ENCODE data around the gene ANKS1B. TPM values are rescaled to one million over a fixed set of nuclear protein-coding genes. Genes with fewer than 3 reads are reported as not detected.
"Not testable (repeated sequence)": the region's sequence is repeated elsewhere in the genome, so short reads cannot be mapped to it uniquely, and the experiment has no call there.

Gene ANKS1B
- total RNA-seq, 1 experiment from 2014 or later = 4.1 TPM

DNA sequence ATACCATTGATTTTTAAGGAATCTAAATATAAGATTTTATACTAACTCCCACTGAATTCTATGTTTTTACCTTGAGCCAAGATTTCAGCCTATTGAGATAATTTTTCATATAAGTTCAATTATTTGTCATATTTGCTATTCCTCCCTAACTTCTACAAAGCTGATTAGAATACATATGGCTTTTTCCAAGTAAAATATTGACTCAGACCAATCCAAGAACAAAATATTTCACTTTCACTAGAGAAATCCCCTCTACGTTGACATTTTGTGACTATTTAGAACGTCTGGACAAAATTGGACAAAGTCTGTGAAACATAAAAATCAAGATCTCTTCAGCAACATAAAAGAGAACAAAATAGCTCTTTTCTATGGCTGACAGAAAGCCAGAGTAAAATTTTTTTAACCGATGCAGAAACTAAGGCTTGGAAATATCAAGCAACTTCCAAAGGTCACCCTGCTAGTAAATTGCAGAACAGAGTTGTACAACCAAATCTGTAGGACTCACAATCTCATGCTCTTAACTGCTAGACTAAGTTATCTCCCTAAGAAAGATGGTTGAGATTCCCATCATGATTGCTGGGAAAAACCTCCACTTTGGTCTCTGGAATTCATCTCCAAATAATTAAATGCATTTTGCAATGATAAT lies 219.1 kb downstream of the ANKS1B start:
- DNase-seq (ENCODE audit: low read depth) = no peak

DNA sequence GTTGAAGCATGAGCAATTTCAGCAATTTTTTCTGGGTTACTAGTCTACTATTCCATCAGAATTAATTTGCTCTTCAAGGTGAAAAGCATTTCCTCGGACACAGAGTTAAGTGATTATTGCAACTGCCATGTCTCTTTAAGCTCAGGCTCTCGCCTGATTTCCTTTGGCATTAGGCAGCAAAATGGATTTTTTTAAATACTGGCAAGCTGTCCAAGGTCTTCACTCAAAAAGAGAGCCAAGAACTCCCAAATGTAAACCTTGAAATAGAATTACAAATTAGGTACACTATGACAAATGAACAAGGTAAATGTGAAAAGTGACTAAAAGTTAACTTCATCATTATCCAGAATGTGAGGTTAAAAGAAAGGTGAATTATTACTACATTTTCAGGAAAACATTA lies 225.3 kb downstream of the ANKS1B start:
- no peak for DNase-seq (ENCODE audit: low read depth)

DNA sequence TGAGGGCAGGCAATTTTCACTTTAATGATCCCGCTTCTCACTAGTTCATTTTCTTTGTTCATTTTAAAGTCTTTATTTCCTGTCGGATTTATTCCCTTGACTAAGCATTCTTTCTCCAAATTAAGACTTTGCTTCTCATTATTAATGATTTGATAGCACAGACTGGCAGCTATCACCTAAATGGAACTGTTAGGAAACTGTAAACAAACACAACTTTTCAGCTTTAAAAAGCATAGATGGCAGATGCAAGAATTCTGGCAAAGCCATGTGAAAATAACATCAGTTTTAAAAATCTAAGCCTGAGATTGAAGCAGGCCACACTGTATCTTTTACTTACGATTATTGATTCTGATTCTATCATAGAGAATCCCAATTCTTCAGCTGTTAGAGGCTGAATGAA lies 225.7 kb downstream of the ANKS1B start:
- DNase-seq (ENCODE audit: low read depth) = no peak

DNA sequence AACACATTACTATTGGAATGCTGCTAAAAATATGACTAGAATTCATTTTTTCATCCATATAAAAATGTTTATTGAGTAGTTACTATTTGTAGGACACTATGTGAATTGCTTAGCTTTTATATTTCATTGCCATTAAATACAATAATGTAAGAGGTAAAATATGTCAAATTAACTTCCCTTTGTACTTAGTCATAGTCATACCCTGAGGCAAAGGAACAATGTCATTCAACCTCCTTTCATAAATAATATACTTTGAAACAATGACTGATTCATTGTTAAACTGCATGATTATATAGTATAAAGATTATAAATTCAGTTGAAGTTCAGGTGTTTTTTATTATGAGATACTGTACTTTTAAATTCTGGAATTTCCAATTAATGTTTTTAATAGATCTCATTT lies 232.0 kb downstream of the ANKS1B start:
- peak; percentile 58 for DNase-seq (ENCODE audit: low read depth)

DNA sequence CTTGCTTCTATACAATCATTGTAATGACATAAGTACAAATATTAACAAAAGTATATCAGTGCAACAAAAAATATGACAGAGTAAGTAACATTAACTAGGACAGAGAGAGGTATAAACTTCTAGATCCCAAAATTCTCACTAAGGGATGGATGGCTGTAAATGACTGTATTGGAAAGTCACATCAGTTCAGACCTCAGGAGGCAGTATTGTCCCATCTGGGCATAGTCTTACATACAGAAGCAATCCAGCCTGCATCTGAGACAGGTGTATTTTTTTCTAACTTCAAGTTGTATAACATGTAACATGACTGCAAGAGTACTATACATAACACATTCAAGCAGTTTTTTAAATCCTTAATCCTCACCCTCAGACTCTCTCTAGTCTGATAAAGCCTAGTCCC lies 238.2 kb downstream of the ANKS1B start:
- peak; percentile 8 for DNase-seq (ENCODE audit: low read depth)

DNA sequence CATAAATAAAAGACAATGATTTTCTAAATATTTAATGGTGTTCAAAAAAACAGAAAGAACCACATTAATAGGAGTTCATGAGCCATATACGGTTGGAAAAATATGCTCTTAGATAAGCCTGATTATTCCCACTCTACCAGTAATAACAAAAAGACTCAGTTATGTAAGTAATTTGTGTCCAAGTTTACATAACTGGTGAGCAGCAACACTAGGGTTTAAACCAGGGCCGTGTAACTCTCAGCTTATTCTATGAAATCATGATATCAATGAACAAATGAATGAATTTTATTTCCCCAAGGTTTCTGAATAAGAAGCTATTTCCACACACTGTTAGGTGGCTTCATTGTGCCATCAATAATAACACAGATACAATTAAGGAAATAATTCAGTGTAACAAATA lies 238.8 kb downstream of the ANKS1B start:
- no peak for DNase-seq (ENCODE audit: low read depth)

DNA sequence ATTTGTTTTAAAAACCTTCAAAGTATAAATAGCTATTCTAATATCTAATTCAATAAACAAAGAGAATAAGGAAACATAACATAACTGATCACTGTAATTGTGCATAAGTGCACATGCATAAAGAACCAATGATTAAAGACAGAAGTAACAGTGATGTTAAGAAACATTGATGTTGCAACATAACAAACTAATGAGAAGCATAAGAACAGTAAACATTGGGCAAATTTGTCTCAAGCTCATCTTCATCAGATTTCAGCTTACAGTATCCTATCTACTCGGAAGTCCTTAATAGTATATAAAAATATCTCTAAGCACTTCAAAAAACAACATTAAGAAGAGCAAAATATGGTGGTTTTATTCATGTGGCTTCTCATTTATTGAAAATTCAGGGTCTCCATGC lies 239.6 kb downstream of the ANKS1B start:
- DNase-seq (ENCODE audit: low read depth) = no peak

DNA sequence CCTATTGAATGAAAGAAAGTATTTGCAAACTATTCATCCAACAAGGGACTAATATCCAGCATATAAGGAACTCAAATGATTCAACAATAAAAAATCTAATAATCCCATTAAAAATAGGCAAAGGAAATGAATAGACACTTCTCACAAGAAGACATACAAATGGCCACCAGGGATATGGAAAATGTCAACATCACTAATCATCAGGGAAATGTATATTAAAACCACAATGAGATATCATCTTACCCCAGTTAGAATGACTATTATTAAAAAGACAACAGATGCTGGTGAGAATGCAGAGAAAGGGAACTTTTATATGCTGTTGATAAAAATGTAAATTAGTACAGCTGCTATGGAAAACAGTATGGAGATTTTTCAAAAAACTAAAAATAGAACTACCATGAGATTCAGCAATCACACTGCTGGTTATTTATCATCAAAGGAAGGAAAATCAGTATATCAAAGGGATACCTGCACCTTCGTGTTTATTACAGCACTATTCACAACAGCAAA lies 247.9 kb downstream of the ANKS1B start:
- no peak for DNase-seq (ENCODE audit: low read depth)

DNA sequence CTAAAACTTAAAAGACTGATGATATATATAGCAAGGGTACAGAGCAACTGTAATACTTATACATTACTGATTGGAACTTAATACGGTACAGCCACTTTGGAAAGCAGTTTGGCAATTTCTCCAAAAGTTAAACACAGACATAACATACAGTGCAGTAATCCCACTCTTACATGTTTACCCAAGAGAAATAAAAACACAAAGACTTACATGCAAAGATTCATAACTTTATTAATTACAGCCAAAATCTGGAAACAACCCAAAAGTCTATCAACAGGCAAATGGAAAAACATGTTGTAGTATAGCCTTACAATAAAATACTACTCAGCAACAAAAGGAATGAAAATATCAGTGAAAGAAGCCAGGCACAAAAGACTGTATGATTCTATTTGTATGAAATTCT lies 252.6 kb downstream of the ANKS1B start:
- DNase-seq (ENCODE audit: low read depth) = no peak

DNA sequence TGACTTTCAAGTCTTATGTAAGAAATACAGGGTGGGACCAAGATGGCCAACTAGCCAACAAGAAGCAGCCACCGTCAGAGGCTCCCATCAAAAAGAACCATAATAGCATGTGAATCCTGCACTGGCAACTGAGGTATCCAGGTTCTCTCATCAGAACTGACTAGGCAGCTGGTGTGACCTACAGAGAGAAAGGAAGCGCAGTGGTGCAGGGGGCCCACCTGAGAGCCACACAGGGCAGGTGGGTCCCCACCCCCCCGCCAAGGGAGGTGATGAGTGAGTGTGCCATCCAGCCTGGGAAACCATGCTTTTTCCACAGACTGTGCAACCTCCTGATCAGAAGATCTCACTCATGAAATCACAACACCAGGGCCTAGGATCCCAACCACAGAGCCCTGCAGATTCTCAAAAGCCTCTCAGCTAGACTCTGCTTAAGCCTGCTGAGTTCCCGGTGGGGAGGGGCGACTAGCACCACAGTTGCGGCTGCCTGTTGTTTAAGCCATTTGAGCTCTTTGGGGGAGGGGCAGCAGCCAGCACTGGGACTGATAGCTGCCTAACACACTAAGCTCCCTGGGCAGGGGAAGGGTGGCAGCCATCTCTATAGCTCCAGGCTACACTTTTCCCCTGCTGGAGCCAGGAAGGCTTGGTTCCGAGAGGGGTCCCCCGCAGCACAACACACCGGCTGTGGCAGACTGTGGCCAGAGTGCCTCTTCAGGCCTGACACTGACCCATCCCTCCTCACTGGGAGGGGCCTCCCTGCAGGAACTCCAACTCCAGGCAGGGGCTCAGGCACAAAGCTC lies 261.8 kb downstream of the ANKS1B start:
- DNase-seq (ENCODE audit: low read depth) = no peak

DNA sequence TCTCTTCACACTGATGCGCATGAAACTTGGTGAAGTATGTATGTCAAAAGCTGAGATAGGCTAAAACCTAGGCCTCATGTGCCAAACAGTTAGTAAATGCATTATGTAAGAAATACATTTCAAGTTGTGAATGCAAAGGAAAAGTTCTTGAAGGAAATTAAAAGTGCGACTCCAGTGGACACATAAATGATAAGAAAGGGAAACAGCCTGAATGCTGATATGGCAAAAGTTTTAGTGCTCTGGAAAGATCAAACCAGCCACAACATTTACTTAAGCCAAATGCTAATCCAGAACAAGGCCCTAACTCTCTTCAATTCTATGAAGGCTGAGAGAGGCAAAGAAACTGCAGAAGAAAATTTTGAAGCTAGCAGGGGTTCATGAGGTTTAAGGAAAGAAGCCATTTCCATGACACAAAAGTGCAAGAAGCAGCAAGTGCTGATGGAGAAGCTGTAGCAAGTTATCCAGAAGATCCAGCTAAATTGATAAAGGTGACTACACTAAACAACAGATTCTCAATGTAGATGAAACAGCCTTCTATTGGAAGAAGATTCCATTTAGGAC lies 262.9 kb downstream of the ANKS1B start:
- DNase-seq (ENCODE audit: low read depth) = no peak

DNA sequence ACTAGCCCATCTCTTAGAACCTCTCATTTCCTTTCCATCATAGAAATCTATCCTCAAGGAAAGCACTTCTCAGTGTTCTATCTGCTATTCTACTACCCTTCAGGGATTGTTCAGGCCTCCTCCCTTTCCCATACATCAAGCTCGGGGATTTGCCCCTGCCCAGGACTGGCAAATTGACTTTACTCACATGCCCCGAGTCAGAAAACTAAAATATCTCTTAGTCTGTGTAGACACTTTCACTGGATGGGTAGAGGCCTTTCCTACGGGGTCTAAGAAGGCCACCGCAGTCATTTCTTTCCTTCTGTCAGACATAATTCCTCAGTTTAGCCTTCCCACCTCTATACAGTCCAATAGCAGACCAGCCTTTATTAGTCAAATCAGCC lies 264.7 kb downstream of the ANKS1B start:
- DNase-seq (ENCODE audit: low read depth) = not testable (repeated sequence)

DNA sequence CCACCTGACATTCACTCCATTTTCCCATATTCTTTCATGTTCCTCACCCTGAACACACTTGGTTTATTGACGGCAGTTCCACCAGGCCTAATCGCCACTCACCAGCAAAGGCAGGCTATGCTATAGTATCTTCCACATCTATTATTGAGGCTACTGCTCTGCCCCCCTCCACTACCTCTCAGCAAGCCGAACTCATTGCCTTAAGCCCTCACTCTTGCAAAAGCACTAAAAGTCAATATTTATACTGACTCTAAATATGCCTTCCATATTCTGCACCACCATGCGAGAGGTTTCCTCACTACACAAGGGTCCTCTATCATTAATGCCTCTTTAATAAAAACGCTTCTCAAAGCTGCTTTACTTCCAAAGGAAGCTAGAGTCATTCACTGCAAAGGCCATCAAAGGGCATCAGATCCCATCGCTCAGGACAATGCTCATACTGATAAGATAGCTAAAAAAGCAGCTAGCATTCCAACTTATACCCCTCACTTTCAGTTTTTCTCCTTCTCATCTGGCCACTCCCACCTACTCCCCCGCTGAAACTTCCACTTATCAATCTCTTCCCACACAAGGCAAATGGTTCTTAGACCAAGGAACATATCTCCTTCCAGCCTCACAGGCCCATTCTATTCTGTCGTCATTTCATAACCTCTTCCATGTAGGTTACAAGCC lies 265.2 kb downstream of the ANKS1B start:
- DNase-seq (ENCODE audit: low read depth) = not testable (repeated sequence)

DNA sequence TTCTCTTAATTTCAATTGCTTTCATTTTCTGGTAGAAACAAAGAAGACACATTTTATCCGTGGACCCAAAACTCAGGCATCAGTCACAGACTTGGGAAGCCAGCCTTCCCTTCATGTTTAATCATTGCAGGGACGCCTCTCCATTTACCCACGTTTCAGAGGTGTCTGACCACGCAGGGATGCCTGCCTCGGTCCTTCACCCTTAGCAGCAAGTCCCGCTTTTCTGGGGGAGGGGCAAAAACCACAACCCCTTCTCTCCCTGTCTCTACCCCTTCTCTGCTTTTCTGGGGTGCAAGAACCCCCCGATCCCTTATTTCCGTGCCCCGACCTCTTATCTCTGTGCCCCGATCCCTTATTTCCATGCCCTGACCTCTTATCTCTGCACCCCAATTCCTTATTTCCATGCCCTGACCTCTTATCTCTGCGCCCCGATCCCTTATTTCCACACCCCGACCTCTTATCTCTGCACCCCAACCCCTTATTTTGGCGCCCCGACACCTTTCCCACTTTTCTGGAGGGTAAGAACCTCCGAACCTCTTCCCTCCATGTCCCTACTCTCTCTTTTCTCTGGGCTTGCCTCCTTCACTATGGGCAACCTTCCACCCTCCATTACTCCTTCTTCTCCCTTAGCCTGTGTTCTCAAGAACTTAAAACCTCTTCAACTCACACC lies 268.8 kb downstream of the ANKS1B start:
- not testable (repeated sequence) for DNase-seq (ENCODE audit: low read depth)

DNA sequence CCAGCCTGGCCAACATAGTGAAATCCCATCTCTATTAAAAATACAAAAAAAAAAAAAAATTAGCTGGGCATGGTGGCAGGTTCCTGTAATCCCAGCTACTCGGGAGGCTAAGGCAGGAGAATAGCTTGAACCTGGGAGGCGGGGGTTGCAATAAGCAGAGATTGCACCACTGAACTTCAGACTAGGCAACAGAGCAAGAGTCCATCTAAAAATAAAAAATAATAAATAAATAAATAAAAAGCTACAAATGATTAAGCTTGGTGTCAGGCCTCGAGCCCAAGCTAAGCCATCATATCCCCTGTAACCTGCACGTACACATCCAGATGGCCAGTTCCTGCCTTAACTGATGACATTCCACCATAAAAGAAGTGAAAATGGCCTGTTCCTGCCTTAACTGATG lies 269.8 kb downstream of the ANKS1B start:
- not testable (repeated sequence) for DNase-seq (ENCODE audit: low read depth)

DNA sequence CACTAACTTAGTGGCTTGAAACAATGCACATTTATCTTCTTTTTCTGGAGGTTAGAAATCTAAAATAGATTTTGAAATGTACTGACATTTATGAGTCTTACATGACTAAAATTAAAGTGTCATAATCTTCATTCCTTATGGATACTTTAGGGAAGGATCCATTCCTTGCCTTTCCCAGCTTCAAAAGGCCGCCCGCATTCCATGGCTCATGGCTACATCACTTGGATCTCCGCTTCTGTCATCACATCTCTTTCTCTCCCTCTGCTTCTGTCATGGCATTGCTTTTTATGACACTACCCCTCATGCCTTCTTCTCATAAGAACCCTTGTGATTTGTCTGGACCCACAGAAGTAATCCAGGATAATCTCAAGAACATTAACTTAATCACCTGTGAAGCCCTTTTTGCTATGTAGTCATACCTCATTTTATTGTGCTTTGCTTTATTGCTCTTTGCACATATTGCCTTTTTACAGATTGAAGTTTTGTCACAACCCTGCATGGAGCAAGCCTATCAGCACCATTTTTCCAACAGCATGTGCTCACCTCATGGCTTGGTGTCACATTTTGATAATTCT lies 270.7 kb downstream of the ANKS1B start:
- DNase-seq (ENCODE audit: low read depth) = no peak

DNA sequence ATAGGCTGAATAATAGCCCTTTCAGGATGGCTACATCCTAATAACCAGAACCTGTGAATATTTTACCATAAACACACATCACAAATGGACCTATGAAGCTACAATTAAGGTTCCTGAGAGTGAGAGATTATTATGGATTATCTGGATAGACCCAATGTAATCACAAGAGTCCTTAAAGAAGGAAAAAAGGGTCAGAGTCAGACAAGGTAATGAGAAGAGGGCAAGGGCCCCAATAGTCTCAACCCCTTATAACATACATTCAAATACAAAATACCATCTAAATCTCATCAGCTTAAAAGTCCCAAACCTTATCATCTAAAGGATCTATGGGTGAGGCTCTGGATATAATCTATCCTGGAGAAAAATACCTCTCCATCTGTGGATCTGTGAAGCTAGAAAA lies 272.5 kb downstream of the ANKS1B start:
- DNase-seq (ENCODE audit: low read depth) = no peak

DNA sequence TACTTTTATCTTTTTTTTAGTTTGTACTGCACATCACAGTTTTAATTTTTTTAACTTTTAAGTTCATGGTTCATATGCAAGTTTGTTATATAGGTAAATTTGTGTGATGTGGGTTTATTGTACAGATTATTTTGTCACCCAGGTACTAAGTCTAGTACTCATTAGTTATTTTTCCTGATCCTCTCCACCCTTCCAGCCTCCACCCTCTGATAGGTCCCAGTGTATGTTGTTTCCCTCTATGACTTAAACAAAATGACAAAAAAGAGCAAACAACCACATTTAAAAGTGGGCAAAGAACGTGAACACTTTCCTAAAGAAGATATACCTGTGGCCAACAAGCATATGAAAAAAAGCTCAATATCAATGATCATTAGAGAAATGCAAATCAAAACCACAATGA lies 273.5 kb downstream of the ANKS1B start:
- no peak for DNase-seq (ENCODE audit: low read depth)

DNA sequence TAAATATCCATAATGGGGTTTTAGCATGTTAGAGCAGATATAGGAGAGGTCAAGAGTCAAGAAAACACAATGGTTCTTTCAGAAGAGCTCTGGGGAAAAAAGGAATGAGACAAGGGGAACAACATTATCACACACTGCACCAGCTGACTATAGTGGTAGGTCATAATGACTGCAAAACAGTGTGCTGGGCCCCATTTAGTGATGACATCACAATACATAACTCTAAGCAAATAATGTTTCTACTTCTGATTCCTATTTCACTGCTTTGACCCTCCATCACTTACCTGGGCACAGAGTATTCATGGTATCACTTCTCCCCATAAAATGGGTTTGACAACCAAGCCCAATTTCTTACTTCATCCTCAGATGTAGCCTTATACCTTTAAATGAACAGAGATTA lies 275.1 kb downstream of the ANKS1B start:
- DNase-seq (ENCODE audit: low read depth) = no peak

DNA sequence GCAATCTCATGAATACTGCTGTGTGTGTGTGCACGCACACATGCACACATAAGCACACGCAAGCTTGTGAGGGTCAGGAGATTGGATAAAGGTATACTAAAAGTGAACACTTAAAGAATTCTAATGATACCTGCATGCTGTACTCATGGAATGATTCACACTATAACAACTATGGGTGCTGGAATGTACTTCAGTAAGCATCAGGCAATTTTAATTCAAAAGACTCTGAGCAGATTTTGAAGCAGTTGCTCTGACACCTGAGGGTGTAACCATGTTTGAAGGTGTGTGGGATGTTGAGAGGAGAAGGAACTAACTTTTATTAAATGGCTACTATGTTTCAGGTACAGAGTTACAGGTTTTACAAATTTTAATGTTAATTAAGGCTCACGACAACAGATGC lies 275.6 kb downstream of the ANKS1B start:
- no peak for DNase-seq (ENCODE audit: low read depth)

DNA sequence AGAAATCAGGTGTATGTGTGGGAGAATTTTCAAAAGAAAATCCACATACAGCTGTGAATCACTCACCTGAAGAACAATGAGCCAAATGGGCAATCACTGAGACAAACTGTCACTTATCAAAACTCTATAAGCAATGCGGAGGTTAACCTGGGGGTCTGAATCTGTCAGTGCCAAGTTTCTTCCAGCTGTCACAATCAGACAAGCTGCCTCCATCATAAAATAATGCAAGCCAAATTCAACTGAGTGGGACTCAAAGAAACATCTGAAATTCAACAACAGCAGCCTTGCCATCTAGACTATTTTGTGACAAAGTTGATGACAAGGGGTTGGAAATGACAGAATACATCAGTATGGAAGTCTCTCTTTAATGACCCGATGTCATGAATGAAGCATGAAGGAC lies 276.9 kb downstream of the ANKS1B start:
- no peak for DNase-seq (ENCODE audit: low read depth)

All from M059J (cell line).